Stomach smooth muscle (tissue), 2 donors: ENCODE data around the gene DPYSL5.
"Not testable (repeated sequence)": the region's sequence is repeated elsewhere in the genome, so short reads cannot be mapped to it uniquely, and the experiment has no call there.

Source experiments
- H3K27ac ChIP-seq: one replicate; pipeline ENCODE4 v1.7.0; 2013; ENCODE audit warnings: mild to moderate bottlenecking, low read length, inconsistent platforms
- H3K27me3 ChIP-seq, 2 donors: one replicate each; pipeline ENCODE4 v1.7.0; 2013; ENCODE audit warnings: low read length in 2 of 2; ENCODE audit not compliant: insufficient read depth in 2 of 2, control insufficient read depth in 1 of 2
- H3K36me3 ChIP-seq, 2 donors: one replicate each; pipeline ENCODE4 v1.7.0; 2013; ENCODE audit warnings: low read length in 2 of 2; ENCODE audit not compliant: control insufficient read depth in 2 of 2, insufficient read depth in 2 of 2
- H3K4me1 ChIP-seq: one replicate; pipeline ENCODE4 v1.7.0; 2013; ENCODE audit warnings: low read length; ENCODE audit not compliant: control insufficient read depth, insufficient read depth
- H3K4me3 ChIP-seq, 2 donors: one replicate each; pipeline ENCODE4 v1.7.0; 2013; ENCODE audit warnings: low read length in 2 of 2
- H3K9ac ChIP-seq, 2 donors: one replicate each; pipeline ENCODE4 v1.7.0; 2013; ENCODE audit warnings: low read length in 2 of 2, mild to moderate bottlenecking in 1 of 2
- H3K9me3 ChIP-seq, 2 donors: one replicate each; pipeline ENCODE4 v1.7.0; 2013; ENCODE audit warnings: low read length in 2 of 2; ENCODE audit not compliant: control insufficient read depth in 2 of 2
- donor health status: healthy.
- donor health status: Pancreatic carcinoma.

Gene DPYSL5

GRCh38 chr2:26814072-26814765 is 33.7 kb upstream of the DPYSL5 start:
- not testable (repeated sequence) for H3K9me3 ChIP-seq, H3K27ac ChIP-seq, H3K36me3 ChIP-seq, H3K4me3 ChIP-seq, H3K27me3 ChIP-seq, H3K9ac ChIP-seq, H3K4me1 ChIP-seq

- Histone ChIP-seq H3K9ac (no peak overlapping the region), H3K27me3 (peaks cover 3 to 8% of the 10 kb centered on the region in 2 donors), H3K4me3 (no peak overlapping the region), H3K27ac (no peak overlapping the region), H3K36me3 (no peaks in the 10 kb centered on the region), H3K9me3 (no peaks in the 10 kb centered on the region), H3K4me1 (no peaks in the 10 kb centered on the region)
Measured at GRCh38 chr2:26816893-26817292, 31.0 kb upstream of the DPYSL5 start.

GRCh38 chr2:26818255-26818654 is 29.7 kb upstream of the DPYSL5 start:
- H3K9ac ChIP-seq = no peak overlapping the region
- no peak overlapping the region for H3K27ac ChIP-seq
- H3K36me3 ChIP-seq = no peaks in the 10 kb centered on the region
- peaks cover 3 to 6% of the 10 kb centered on the region in 2 donors for H3K27me3 ChIP-seq
- H3K4me1 ChIP-seq = no peaks in the 10 kb centered on the region
- H3K4me3 ChIP-seq = no peak overlapping the region
- no peaks in the 10 kb centered on the region for H3K9me3 ChIP-seq

- no peak overlapping the region for H3K9ac ChIP-seq
- H3K9me3 ChIP-seq = no peaks in the 10 kb centered on the region
- H3K27ac ChIP-seq = no peak overlapping the region
- peaks cover 2 to 3% of the 10 kb centered on the region in 2 donors for H3K27me3 ChIP-seq
- no peaks in the 10 kb centered on the region for H3K36me3 ChIP-seq
- no peak overlapping the region for H3K4me3 ChIP-seq
- H3K4me1 ChIP-seq = no peaks in the 10 kb centered on the region
Measured at GRCh38 chr2:26818972-26819371, 29.0 kb upstream of the DPYSL5 start.

- H3K27me3 ChIP-seq = peaks cover 2 to 3% of the 10 kb centered on the region in 2 donors
- no peaks in the 10 kb centered on the region for H3K9me3 ChIP-seq
- H3K36me3 ChIP-seq = no peaks in the 10 kb centered on the region
- no peak overlapping the region for H3K27ac ChIP-seq
- H3K9ac ChIP-seq = no peak overlapping the region
- no peaks in the 10 kb centered on the region for H3K4me1 ChIP-seq
- no peak overlapping the region for H3K4me3 ChIP-seq
Measured at GRCh38 chr2:26820932-26821331, 27.0 kb upstream of the DPYSL5 start.

GRCh38 chr2:26822877-26823276 is 25.1 kb upstream of the DPYSL5 start:
- Histone ChIP-seq H3K27ac (no peak overlapping the region), H3K27me3 (peaks cover 0 to under 1% of the 10 kb centered on the region in 2 donors), H3K9ac (no peak overlapping the region), H3K4me3 (no peak overlapping the region), H3K4me1 (no peaks in the 10 kb centered on the region), H3K36me3 (no peaks in the 10 kb centered on the region), H3K9me3 (no peaks in the 10 kb centered on the region)

- no peaks in the 10 kb centered on the region for H3K9me3 ChIP-seq
- H3K4me3 ChIP-seq = no peak overlapping the region
- H3K27me3 ChIP-seq = peaks cover 0 to 11% of the 10 kb centered on the region in 2 donors
Measured at GRCh38 chr2:26838121-26838906, 9.6 kb upstream of the DPYSL5 start.

GRCh38 chr2:26840937-26841610 is 6.9 kb upstream of the DPYSL5 start:
- Histone ChIP-seq H3K36me3 (no peaks in the 10 kb centered on the region), H3K4me3 (no peak overlapping the region), H3K27me3 (peaks cover 14 to 22% of the 10 kb centered on the region in 2 donors), H3K4me1 (no peaks in the 10 kb centered on the region), H3K27ac (no peak overlapping the region), H3K9ac (no peak overlapping the region), H3K9me3 (no peaks in the 10 kb centered on the region)

More at GRCh38 chr2:26838121-26838906, 9.6 kb upstream of the DPYSL5 start:
- H3K4me1 ChIP-seq = no peaks in the 10 kb centered on the region
- H3K36me3 ChIP-seq = no peaks in the 10 kb centered on the region
- H3K9ac ChIP-seq = no peak overlapping the region
- no peak overlapping the region for H3K27ac ChIP-seq

- H3K27ac ChIP-seq = no peak overlapping the region
- peaks cover 32 to 36% of the 10 kb centered on the region in 2 donors for H3K27me3 ChIP-seq
- peaks cover 17% of the 10 kb centered on the region for H3K4me1 ChIP-seq
- H3K9me3 ChIP-seq = no peaks in the 10 kb centered on the region
- H3K36me3 ChIP-seq = no peaks in the 10 kb centered on the region
- no peak overlapping the region for H3K9ac ChIP-seq
- H3K4me3 ChIP-seq = no peak overlapping the region
Measured at GRCh38 chr2:26843041-26843440, 4.9 kb upstream of the DPYSL5 start.

- Histone ChIP-seq H3K4me3 (no peak overlapping the region), H3K36me3 (no peaks in the 10 kb centered on the region), H3K9ac (no peak overlapping the region), H3K9me3 (no peaks in the 10 kb centered on the region), H3K27me3 (peaks cover 49 to 51% of the 10 kb centered on the region in 2 donors), H3K4me1 (peaks cover 36% of the 10 kb centered on the region), H3K27ac (no peak overlapping the region)
Measured at GRCh38 chr2:26845021-26845420, 2.9 kb upstream of the DPYSL5 start.
